Endodermal cell (in vitro differentiated cells): Measurements from ENCODE around the gene TEX2. TPM values are rescaled to one million over a fixed set of nuclear protein-coding genes. Genes with fewer than 3 reads are reported as not detected.
A peak's percentile ranks its signal among the peaks of the same experiment; 100 is the strongest.
"Not testable (repeated sequence)": the region's sequence is repeated elsewhere in the genome, so short reads cannot be mapped to it uniquely, and the experiment has no call there.

Experiments
- DNase-seq: peaks from one replicate; pipeline ENCODE4 v3.0.0-alpha.2; 2017
- H3K27ac ChIP-seq: 2 replicates; pipeline ENCODE4 v1.5.1; 2013; ENCODE audit warnings: mild to moderate bottlenecking, low read depth, low read length, moderate library complexity
- H3K27me3 ChIP-seq: 2 replicates; pipeline ENCODE4 v1.6.1; 2013; ENCODE audit warnings: mild to moderate bottlenecking, low read length, moderate library complexity; ENCODE audit not compliant: insufficient read depth, control insufficient read depth, poor library complexity, severe bottlenecking
- H3K36me3 ChIP-seq: 2 replicates; pipeline ENCODE4 v1.7.0; 2013; ENCODE audit warnings: mild to moderate bottlenecking, low read length, moderate library complexity; ENCODE audit not compliant: control insufficient read depth, insufficient read depth
- H3K4me1 ChIP-seq: one replicate; pipeline ENCODE4 v1.7.0; 2013; ENCODE audit warnings: low read length; ENCODE audit not compliant: control insufficient read depth, insufficient read depth
- H3K4me3 ChIP-seq: 2 replicates; pipeline ENCODE4 v1.5.1; 2013; ENCODE audit warnings: mild to moderate bottlenecking, low read length, moderate library complexity
- H3K9ac ChIP-seq: 2 replicates; pipeline ENCODE4 v1.6.1; 2013; ENCODE audit warnings: mild to moderate bottlenecking, low read length, moderate library complexity; ENCODE audit not compliant: poor library complexity, severe bottlenecking; ENCODE audit errors: extremely low read depth
- H3K9me3 ChIP-seq: 2 replicates; pipeline ENCODE4 v1.6.1; 2013; ENCODE audit warnings: mild to moderate bottlenecking, low read length, moderate library complexity; ENCODE audit not compliant: control insufficient read depth
- H3K27ac Mint-ChIP-seq: 2 replicates; pipeline ENCODE4 v1.8.0; 2020; ENCODE audit warnings: mixed read lengths
- H3K27me3 Mint-ChIP-seq: 2 replicates; pipeline ENCODE4 v1.8.0; 2021; ENCODE audit warnings: mild to moderate bottlenecking, mixed read lengths; ENCODE audit not compliant: insufficient read depth
- H3K36me3 Mint-ChIP-seq: 2 replicates; pipeline ENCODE4 v1.8.0; 2020; ENCODE audit warnings: low read depth, mixed read lengths
- H3K4me1 Mint-ChIP-seq: 2 replicates; pipeline ENCODE4 v1.8.0; 2020; ENCODE audit warnings: mixed read lengths
- H3K4me3 Mint-ChIP-seq: 2 replicates; pipeline ENCODE4 v1.8.0; 2020; ENCODE audit warnings: mild to moderate bottlenecking, moderate library complexity, mixed read lengths
- H3K9me3 Mint-ChIP-seq: 2 replicates; pipeline ENCODE4 v1.8.0; 2020; ENCODE audit warnings: mild to moderate bottlenecking, mixed read lengths
- CTCF ChIP-seq: fragments of 200-600 bp; sonication (generic); conservative IDR thresholded peaks from 2 replicates; pipeline ENCODE4 v1.5.0; 2021; ENCODE audit warnings: antibody characterized with exemption, mild to moderate bottlenecking
- WGBS, 2 experiments: methylation state at CpG; one replicate each; pipeline versions ENCODE4 v1.1.5 to v1.1.7; 2013; ENCODE audit warnings: missing lambda C conversion rate in 2 of 2, mixed read lengths in 1 of 2; ENCODE audit not compliant: insufficient coverage in 1 of 2, insufficient read length in 1 of 2; 5-methylcytosine and 5-hydroxymethylcytosine counted together
- total RNA-seq, 2 donors: library from RNA; stranded (reverse); fragmentation: NEBNext Ultra II Directional in 1 of 2; extraction: Animal tissue kit (Norgen Biotek cat#: 25700) in 1 of 2; gene quantifications; 2 replicates in 1 of 2; 3 replicates in 1 of 2; pipeline ENCODE4 v1.2.1, GENCODE V29; 2021

Gene TEX2
- total RNA-seq, 2 donors from 2014 or later: 11.6 to 13.1 TPM

GRCh38 chr17:64125937-64126336, 137.1 kb downstream of the TEX2 start:
- H3K36me3 ChIP-seq: no peaks in the 10 kb centered on the region
- peaks cover 7% of the 10 kb centered on the region for H3K27me3 Mint-ChIP-seq
- no peak overlapping the region for H3K9ac ChIP-seq
- no peak for DNase-seq
- no peak overlapping the region for H3K27ac ChIP-seq
- H3K27me3 ChIP-seq: peaks cover 13% of the 10 kb centered on the region
- H3K4me1 Mint-ChIP-seq: peaks cover 5% of the 10 kb centered on the region
- H3K4me1 ChIP-seq: peaks cover 5% of the 10 kb centered on the region
- H3K36me3 Mint-ChIP-seq: peaks cover 2% of the 10 kb centered on the region
- H3K9me3 ChIP-seq: no peaks in the 10 kb centered on the region
- H3K4me3 ChIP-seq: no peak overlapping the region
- no peak overlapping the region for H3K27ac Mint-ChIP-seq
- peaks cover 3% of the 10 kb centered on the region for H3K9me3 Mint-ChIP-seq
- 65 to 83% methylated on average over 2 to 3 of the region's 3 CpGs for WGBS, 2 experiments
- H3K4me3 Mint-ChIP-seq: no peak overlapping the region
- no peak for TF ChIP-seq CTCF

DNA sequence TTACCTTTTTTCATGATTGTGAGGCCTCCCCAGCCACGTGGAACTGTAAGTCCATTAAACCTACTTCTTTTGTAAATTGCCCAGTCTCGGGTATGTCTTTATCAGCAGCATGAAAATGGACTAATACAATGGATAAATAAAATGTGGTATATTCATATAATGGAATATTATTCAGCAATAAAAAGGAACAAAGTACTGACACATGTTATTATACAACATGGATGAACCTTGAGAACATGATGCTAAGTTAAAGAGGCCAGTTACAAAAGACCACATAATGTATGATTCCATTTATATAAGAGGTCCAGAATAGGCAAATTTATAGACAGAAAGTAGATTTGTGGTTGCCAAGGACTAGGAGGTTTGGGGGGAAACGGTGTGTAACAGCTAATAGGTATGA, 138.5 kb downstream of the TEX2 start:
- 86 to 93% methylated on average over 2 of the region's 3 CpGs for WGBS, 2 experiments
- Mint-ChIP-seq H3K27me3 (peaks cover 2% of the 10 kb centered on the region), H3K9me3 (peaks cover 3% of the 10 kb centered on the region), H3K36me3 (peaks cover 2% of the 10 kb centered on the region), H3K4me1 (peaks cover 5% of the 10 kb centered on the region), H3K4me3 (no peak overlapping the region), H3K27ac (no peak overlapping the region)
- Histone ChIP-seq H3K9me3 (no peaks in the 10 kb centered on the region), H3K9ac (no peak overlapping the region), H3K27me3 (peaks cover 7% of the 10 kb centered on the region), H3K4me1 (peaks cover 5% of the 10 kb centered on the region), H3K36me3 (no peaks in the 10 kb centered on the region), H3K27ac (no peak overlapping the region), H3K4me3 (no peak overlapping the region)
- no peak for TF ChIP-seq CTCF
- DNase-seq: no peak

DNA sequence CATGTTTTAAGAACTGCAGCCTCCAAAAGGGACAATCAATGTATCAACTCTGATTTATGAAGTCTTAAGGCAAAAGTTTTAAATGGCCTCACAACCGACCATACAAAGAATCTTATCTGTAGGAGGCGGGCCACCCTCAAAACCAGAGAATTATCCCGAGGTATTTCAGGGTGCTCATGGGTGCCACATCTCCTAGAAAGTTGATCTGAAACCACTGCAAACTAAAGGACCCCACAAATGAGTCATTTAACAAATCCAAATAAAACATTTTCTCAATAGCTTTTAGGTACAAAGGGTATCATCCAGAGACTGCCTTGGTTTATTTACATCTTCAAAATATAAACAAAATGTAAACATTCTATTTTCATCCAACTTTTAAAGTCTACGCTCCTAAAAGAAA, 139.9 kb downstream of the TEX2 start:
- H3K4me1 ChIP-seq: no peaks in the 10 kb centered on the region
- H3K36me3 ChIP-seq: no peaks in the 10 kb centered on the region
- peaks cover 2% of the 10 kb centered on the region for H3K36me3 Mint-ChIP-seq
- no peaks in the 10 kb centered on the region for H3K9me3 ChIP-seq
- no peak overlapping the region for H3K4me3 ChIP-seq
- H3K27ac ChIP-seq: no peak overlapping the region
- no peak overlapping the region for H3K9ac ChIP-seq
- H3K27me3 Mint-ChIP-seq: no peaks in the 10 kb centered on the region
- no peak overlapping the region for H3K4me3 Mint-ChIP-seq
- peak; percentile 17 for DNase-seq
- peaks cover 3% of the 10 kb centered on the region for H3K9me3 Mint-ChIP-seq
- H3K27me3 ChIP-seq: no peaks in the 10 kb centered on the region
- H3K27ac Mint-ChIP-seq: no peak overlapping the region
- H3K4me1 Mint-ChIP-seq: no peaks in the 10 kb centered on the region
- TF ChIP-seq CTCF: no peak
- WGBS, 2 experiments: 88 to 92% methylated on average over 4 of the region's 4 CpGs

GRCh38 chr17:64120972-64121786, 141.9 kb downstream of the TEX2 start:
- DNase-seq: peak; percentile 45
- not testable (repeated sequence) for H3K36me3 Mint-ChIP-seq

More at GRCh38 chr17:64120972-64121786, 141.9 kb downstream of the TEX2 start:
- H3K4me3 Mint-ChIP-seq, H3K36me3 ChIP-seq, H3K4me3 ChIP-seq, H3K9me3 ChIP-seq, H3K4me1 Mint-ChIP-seq, H3K9me3 Mint-ChIP-seq, H3K27me3 ChIP-seq, H3K9ac ChIP-seq, H3K27ac Mint-ChIP-seq, H3K27me3 Mint-ChIP-seq, H3K4me1 ChIP-seq: not testable (repeated sequence)
- WGBS, 2 experiments: 89 to 93% methylated on average over 12 to 13 of the region's 13 CpGs
- peak overlapping the region; percentile 22 for H3K27ac ChIP-seq
